Loucy (cell line): Measurements from ENCODE around the gene SPNS3.

Experiments used
- H2AFZ ChIP-seq: fragments of 200-600 bp; sonication (generic); 2 replicates; pipeline ENCODE4 v1.6.0; 2016; ENCODE audit warnings: antibody characterized with exemption, mild to moderate bottlenecking, low read length, moderate library complexity
- H3F3A ChIP-seq: fragments of 200-600 bp; 2 replicates; pipeline ENCODE4 v1.6.0; 2016; ENCODE audit warnings: antibody characterized with exemption, low read depth, mild to moderate bottlenecking
- H3K27me3 ChIP-seq: fragments of 200-600 bp; sonication (generic); 2 replicates; pipeline ENCODE4 v1.6.1; 2014; ENCODE audit warnings: low read length, mild to moderate bottlenecking; ENCODE audit not compliant: insufficient read depth, poor library complexity, severe bottlenecking
- H3K36me3 ChIP-seq: fragments of 200-600 bp; sonication (generic); 2 replicates; pipeline ENCODE4 v1.6.1; 2016; ENCODE audit warnings: low read length; ENCODE audit not compliant: insufficient read depth
- H3K4me1 ChIP-seq: fragments of 200-600 bp; sonication (generic); 2 replicates; pipeline ENCODE4 v1.5.1; 2014; ENCODE audit warnings: low read length, mild to moderate bottlenecking; ENCODE audit not compliant: insufficient read depth, poor library complexity, severe bottlenecking
- H3K4me2 ChIP-seq: fragments of 200-600 bp; sonication (generic); 2 replicates; pipeline ENCODE4 v1.6.0; 2014; ENCODE audit warnings: antibody characterized with exemption, low read length, low read depth, mild to moderate bottlenecking; ENCODE audit not compliant: poor library complexity, severe bottlenecking
- H3K4me3 ChIP-seq: fragments of 200-600 bp; sonication (generic); 2 replicates; pipeline ENCODE4 v1.5.1; 2014; ENCODE audit warnings: low read length, mild to moderate bottlenecking, mixed read lengths; ENCODE audit not compliant: poor library complexity, severe bottlenecking
- H3K79me2 ChIP-seq: fragments of 200-600 bp; sonication (generic); 2 replicates; pipeline ENCODE4 v1.6.1; 2014; ENCODE audit warnings: low read length; ENCODE audit not compliant: insufficient read depth
- H3K9ac ChIP-seq: fragments of 200-600 bp; sonication (generic); 2 replicates; pipeline ENCODE4 v1.6.0; 2014; ENCODE audit warnings: mild to moderate bottlenecking, low read depth, low read length, moderate library complexity; ENCODE audit not compliant: poor library complexity, severe bottlenecking
- H3K9me2 ChIP-seq: fragments of 200-600 bp; sonication (generic); replicated peaks from 2 replicates; pipeline ENCODE4 v1.6.1; 2016; ENCODE audit warnings: low read depth, low read length, mixed read lengths
- H3K9me3 ChIP-seq: fragments of 200-600 bp; sonication (generic); 2 replicates; pipeline ENCODE4 v1.6.1; 2014; ENCODE audit warnings: mild to moderate bottlenecking, antibody characterized with exemption, low read length, low read depth; ENCODE audit not compliant: insufficient read depth
- H4K20me1 ChIP-seq: fragments of 200-600 bp; sonication (generic); 2 replicates; pipeline ENCODE4 v1.6.0; 2014; ENCODE audit warnings: antibody characterized with exemption, low read length, mild to moderate bottlenecking; ENCODE audit not compliant: insufficient read depth, poor library complexity, severe bottlenecking
- CTCF ChIP-seq: fragments of 200-600 bp; sonication (generic); conservative IDR thresholded peaks from 2 replicates; pipeline ENCODE4 v1.5.1; 2014; ENCODE audit warnings: mild to moderate bottlenecking, antibody characterized with exemption, low read length
- EZH2phosphoT487 ChIP-seq: fragments of 200-600 bp; IDR thresholded peaks from 2 replicates; pipeline ENCODE4 v1.6.1; 2018; ENCODE audit warnings: antibody characterized with exemption, mild to moderate bottlenecking, moderate library complexity, borderline replicate concordance

SPNS3 gene

GRCh38 chr17:4446326-4447071 lies 12.8 kb downstream of the SPNS3 start:
- peaks cover 49% of the 10 kb centered on the region for H4K20me1 ChIP-seq
- no peaks in the 10 kb centered on the region for H3F3A ChIP-seq
- no peak overlapping the region for H3K4me2 ChIP-seq
- no peak overlapping the region for H3K9ac ChIP-seq
- TF ChIP-seq EZH2phosphoT487 (no peak), CTCF (no peak)
- no peaks in the 10 kb centered on the region for H3K9me2 ChIP-seq
- H2AFZ ChIP-seq: no peak overlapping the region
- peaks cover 70% of the 10 kb centered on the region for H3K79me2 ChIP-seq
- peaks cover 3% of the 10 kb centered on the region for H3K4me1 ChIP-seq
- H3K36me3 ChIP-seq: peaks cover 61% of the 10 kb centered on the region
- no peaks in the 10 kb centered on the region for H3K9me3 ChIP-seq
- no peak overlapping the region for H3K4me3 ChIP-seq
- H3K27me3 ChIP-seq: no peaks in the 10 kb centered on the region

DNA sequence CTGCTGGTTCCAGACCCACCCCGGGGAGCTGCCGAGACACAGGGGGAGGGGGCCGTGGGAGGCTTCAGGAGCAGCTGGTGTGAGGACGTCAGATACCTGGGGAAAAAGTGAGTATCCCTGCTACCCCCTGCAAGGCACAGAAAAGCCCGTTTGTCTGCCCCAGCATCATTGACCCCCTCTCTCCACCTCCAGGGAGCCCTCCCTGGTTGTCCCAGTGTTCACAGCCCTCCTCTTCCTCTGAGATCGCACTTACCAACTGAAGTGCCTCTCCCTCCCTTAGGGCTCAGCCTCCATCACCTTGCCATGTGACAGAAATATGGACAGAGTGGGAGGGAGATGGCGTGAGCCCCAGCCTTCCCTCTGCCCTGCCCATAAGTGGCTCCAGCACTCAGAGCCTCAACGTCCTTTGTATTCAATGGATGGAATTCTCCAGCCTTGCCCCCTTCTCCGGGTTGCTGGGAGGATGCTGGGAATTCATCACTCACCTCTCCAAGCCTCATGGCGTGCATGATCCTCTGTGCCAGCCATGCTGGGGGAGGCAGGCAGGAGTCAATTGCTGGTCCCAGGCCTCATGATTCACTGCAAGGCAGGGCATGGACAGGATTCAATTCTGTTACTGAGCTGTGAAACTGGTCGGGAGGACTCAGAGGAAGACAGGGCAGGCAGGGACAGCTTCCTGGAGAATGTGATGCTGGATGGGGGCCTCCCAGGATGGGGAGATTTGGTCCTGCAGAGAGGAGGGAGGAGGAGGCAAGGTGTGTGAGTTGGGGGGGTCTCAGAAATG lies 14.6 kb downstream of the SPNS3 start:
- H3F3A ChIP-seq: no peaks in the 10 kb centered on the region
- H4K20me1 ChIP-seq: peaks cover 33% of the 10 kb centered on the region
- H3K9ac ChIP-seq: no peak overlapping the region
- H3K4me2 ChIP-seq: no peak overlapping the region
- peaks cover 73% of the 10 kb centered on the region for H3K36me3 ChIP-seq
- no peak for TF ChIP-seq EZH2phosphoT487
- no peak for TF ChIP-seq CTCF
- peaks cover 52% of the 10 kb centered on the region for H3K79me2 ChIP-seq
- H3K9me2 ChIP-seq: no peaks in the 10 kb centered on the region
- H3K9me3 ChIP-seq: no peaks in the 10 kb centered on the region
- no peaks in the 10 kb centered on the region for H3K27me3 ChIP-seq
- peaks cover 3% of the 10 kb centered on the region for H3K4me1 ChIP-seq
- no peak overlapping the region for H3K4me3 ChIP-seq
- H2AFZ ChIP-seq: no peak overlapping the region

DNA sequence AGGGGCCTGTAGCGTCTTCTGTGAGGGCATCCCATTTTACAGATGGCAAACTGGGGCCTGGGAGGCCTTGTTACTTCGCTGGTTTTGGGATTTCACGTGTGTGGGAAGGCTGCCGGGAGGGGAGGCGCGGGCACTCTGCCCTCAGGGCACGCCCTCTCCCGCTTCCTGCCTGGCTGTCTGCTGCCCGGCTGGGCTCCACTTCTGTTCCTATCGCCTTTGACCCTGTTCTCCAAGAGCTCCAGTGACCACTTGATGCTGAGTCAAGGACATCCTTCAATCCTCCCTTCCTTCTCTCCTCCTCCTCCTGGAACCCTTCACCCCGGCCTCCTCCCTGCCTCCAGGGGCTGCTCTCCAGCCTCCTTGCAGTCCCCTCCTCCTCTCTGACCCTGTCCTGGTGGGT lies 16.0 kb downstream of the SPNS3 start:
- no peak for TF ChIP-seq CTCF
- TF ChIP-seq EZH2phosphoT487: no peak
- Histone ChIP-seq H3K79me2 (peaks cover 40% of the 10 kb centered on the region), H3F3A (no peaks in the 10 kb centered on the region), H3K4me1 (peaks cover under 1% of the 10 kb centered on the region), H3K4me2 (no peak overlapping the region), H3K27me3 (no peaks in the 10 kb centered on the region), H2AFZ (no peak overlapping the region), H3K36me3 (peaks cover 84% of the 10 kb centered on the region), H4K20me1 (peaks cover 23% of the 10 kb centered on the region), H3K4me3 (no peak overlapping the region), H3K9ac (no peak overlapping the region), H3K9me3 (no peaks in the 10 kb centered on the region), H3K9me2 (no peaks in the 10 kb centered on the region)
